Measurements from ENCODE around the gene EIF2B2. TPM values are rescaled to one million over a fixed set of nuclear protein-coding genes. Genes with fewer than 3 reads are reported as not detected.

EIF2B2 gene
- polyA plus RNA-seq, 4 donors: 36.2 to 50.8 (median 44.8) TPM

- H3K27ac ChIP-seq (ENCODE audit: low read depth in 1 of 3, low read length in 2 of 3): no peak overlapping the region
- no peak for FAIRE-seq
- WGBS, 3 donors: 61 to 87% (median 84%) methylated on average over 34 to 35 of the region's 35 CpGs
Measured at GRCh38 chr14:74980731-74981461, 21.8 kb upstream of the EIF2B2 start.

GRCh38 chr14:74981462-74981782, 21.3 kb upstream of the EIF2B2 start:
- no peak overlapping the region for H3K27ac ChIP-seq (ENCODE audit: low read depth in 1 of 3, low read length in 2 of 3)
- H3K9me3 ChIP-seq (ENCODE audit: control insufficient read depth in 2 of 2, insufficient read depth in 1 of 2, low read depth in 1 of 2, low read length in 1 of 2): no peaks in the 10 kb centered on the region
- WGBS, 3 donors: 87 to 94% (median 90%) methylated on average over 9 of the region's 9 CpGs
- DNase-seq (no peak), FAIRE-seq (no peak)
- H3K36me3 ChIP-seq (ENCODE audit: control insufficient read depth in 3 of 3, insufficient read depth in 2 of 3, low read depth in 1 of 3, low read length in 3 of 3): no peaks in the 10 kb centered on the region
- H3K4me1 ChIP-seq (ENCODE audit: control insufficient read depth in 3 of 3, insufficient read depth in 2 of 3, low read depth in 1 of 3, low read length in 2 of 3): no peaks in the 10 kb centered on the region
- no peaks in the 10 kb centered on the region for H3K27me3 ChIP-seq (ENCODE audit: control insufficient read depth in 3 of 3, insufficient read depth in 3 of 3, low read length in 3 of 3)
- H3K4me3 ChIP-seq (ENCODE audit: low read depth in 1 of 3, low read length in 3 of 3): no peak overlapping the region

More at GRCh38 chr14:74980731-74981461, 21.8 kb upstream of the EIF2B2 start:
- Histone ChIP-seq H3K27me3 (ENCODE audit: control insufficient read depth in 3 of 3, insufficient read depth in 3 of 3, low read length in 3 of 3) (no peaks in the 10 kb centered on the region), H3K36me3 (ENCODE audit: control insufficient read depth in 3 of 3, insufficient read depth in 2 of 3, low read depth in 1 of 3, low read length in 3 of 3) (no peaks in the 10 kb centered on the region), H3K4me3 (ENCODE audit: low read depth in 1 of 3, low read length in 3 of 3) (no peak overlapping the region), H3K4me1 (ENCODE audit: control insufficient read depth in 3 of 3, insufficient read depth in 2 of 3, low read depth in 1 of 3, low read length in 2 of 3) (no peaks in the 10 kb centered on the region), H3K9me3 (ENCODE audit: control insufficient read depth in 2 of 2, insufficient read depth in 1 of 2, low read depth in 1 of 2, low read length in 1 of 2) (no peaks in the 10 kb centered on the region)
- no peak for DNase-seq

GRCh38 chr14:74981833-74982232, 20.9 kb upstream of the EIF2B2 start:
- DNase-seq (no peak), FAIRE-seq (no peak)
- WGBS, 3 donors: 82 to 89% (median 83%) methylated on average over 5 of the region's 5 CpGs
- no peaks in the 10 kb centered on the region for H3K36me3 ChIP-seq (ENCODE audit: control insufficient read depth in 3 of 3, insufficient read depth in 2 of 3, low read depth in 1 of 3, low read length in 3 of 3)
- H3K4me1 ChIP-seq (ENCODE audit: control insufficient read depth in 3 of 3, insufficient read depth in 2 of 3, low read depth in 1 of 3, low read length in 2 of 3): no peaks in the 10 kb centered on the region
- no peaks in the 10 kb centered on the region for H3K9me3 ChIP-seq (ENCODE audit: control insufficient read depth in 2 of 2, insufficient read depth in 1 of 2, low read depth in 1 of 2, low read length in 1 of 2)
- H3K4me3 ChIP-seq (ENCODE audit: low read depth in 1 of 3, low read length in 3 of 3): no peak overlapping the region
- no peaks in the 10 kb centered on the region for H3K27me3 ChIP-seq (ENCODE audit: control insufficient read depth in 3 of 3, insufficient read depth in 3 of 3, low read length in 3 of 3)
- no peak overlapping the region for H3K27ac ChIP-seq (ENCODE audit: low read depth in 1 of 3, low read length in 2 of 3)

GRCh38 chr14:74982661-74983060, 20.1 kb upstream of the EIF2B2 start:
- Histone ChIP-seq H3K4me1 (ENCODE audit: control insufficient read depth in 3 of 3, insufficient read depth in 2 of 3, low read depth in 1 of 3, low read length in 2 of 3) (no peaks in the 10 kb centered on the region), H3K27me3 (ENCODE audit: control insufficient read depth in 3 of 3, insufficient read depth in 3 of 3, low read length in 3 of 3) (no peaks in the 10 kb centered on the region), H3K9me3 (ENCODE audit: control insufficient read depth in 2 of 2, insufficient read depth in 1 of 2, low read depth in 1 of 2, low read length in 1 of 2) (no peaks in the 10 kb centered on the region), H3K27ac (ENCODE audit: low read depth in 1 of 3, low read length in 2 of 3) (no peak overlapping the region), H3K36me3 (ENCODE audit: control insufficient read depth in 3 of 3, insufficient read depth in 2 of 3, low read depth in 1 of 3, low read length in 3 of 3) (no peaks in the 10 kb centered on the region), H3K4me3 (ENCODE audit: low read depth in 1 of 3, low read length in 3 of 3) (no peak overlapping the region)
- FAIRE-seq: no peak
- WGBS, 3 donors: 85 to 87% (median 85%) methylated on average over 4 of the region's 4 CpGs
- no peak for DNase-seq

GRCh38 chr14:74983343-74983742, 19.4 kb upstream of the EIF2B2 start:
- Histone ChIP-seq H3K36me3 (ENCODE audit: control insufficient read depth in 3 of 3, insufficient read depth in 2 of 3, low read depth in 1 of 3, low read length in 3 of 3) (no peaks in the 10 kb centered on the region), H3K9me3 (ENCODE audit: control insufficient read depth in 2 of 2, insufficient read depth in 1 of 2, low read depth in 1 of 2, low read length in 1 of 2) (no peaks in the 10 kb centered on the region), H3K4me3 (ENCODE audit: low read depth in 1 of 3, low read length in 3 of 3) (no peak overlapping the region), H3K27ac (ENCODE audit: low read depth in 1 of 3, low read length in 2 of 3) (no peak overlapping the region), H3K27me3 (ENCODE audit: control insufficient read depth in 3 of 3, insufficient read depth in 3 of 3, low read length in 3 of 3) (no peaks in the 10 kb centered on the region), H3K4me1 (ENCODE audit: control insufficient read depth in 3 of 3, insufficient read depth in 2 of 3, low read depth in 1 of 3, low read length in 2 of 3) (no peaks in the 10 kb centered on the region)
- FAIRE-seq (no peak), DNase-seq (no peak)
- WGBS, 3 donors: 87 to 97% (median 94%) methylated on average over 1 of the region's 1 CpG

- no peak for DNase-seq
- Histone ChIP-seq H3K27ac (ENCODE audit: low read depth in 1 of 3, low read length in 2 of 3) (no peak overlapping the region), H3K4me3 (ENCODE audit: low read depth in 1 of 3, low read length in 3 of 3) (no peak overlapping the region), H3K4me1 (ENCODE audit: control insufficient read depth in 3 of 3, insufficient read depth in 2 of 3, low read depth in 1 of 3, low read length in 2 of 3) (no peaks in the 10 kb centered on the region), H3K9me3 (ENCODE audit: control insufficient read depth in 2 of 2, insufficient read depth in 1 of 2, low read depth in 1 of 2, low read length in 1 of 2) (no peaks in the 10 kb centered on the region), H3K27me3 (ENCODE audit: control insufficient read depth in 3 of 3, insufficient read depth in 3 of 3, low read length in 3 of 3) (no peaks in the 10 kb centered on the region), H3K36me3 (ENCODE audit: control insufficient read depth in 3 of 3, insufficient read depth in 2 of 3, low read depth in 1 of 3, low read length in 3 of 3) (no peaks in the 10 kb centered on the region)
- WGBS, 3 donors: 81 to 86% (median 85%) methylated on average over 16 of the region's 16 CpGs
- no peak for FAIRE-seq
Measured at GRCh38 chr14:74984236-74985027, 18.3 kb upstream of the EIF2B2 start.

GRCh38 chr14:74985028-74985310, 17.8 kb upstream of the EIF2B2 start:
- Histone ChIP-seq H3K36me3 (ENCODE audit: control insufficient read depth in 3 of 3, insufficient read depth in 2 of 3, low read depth in 1 of 3, low read length in 3 of 3) (no peaks in the 10 kb centered on the region), H3K27ac (ENCODE audit: low read depth in 1 of 3, low read length in 2 of 3) (no peak overlapping the region), H3K27me3 (ENCODE audit: control insufficient read depth in 3 of 3, insufficient read depth in 3 of 3, low read length in 3 of 3) (no peaks in the 10 kb centered on the region), H3K4me1 (ENCODE audit: control insufficient read depth in 3 of 3, insufficient read depth in 2 of 3, low read depth in 1 of 3, low read length in 2 of 3) (no peaks in the 10 kb centered on the region), H3K9me3 (ENCODE audit: control insufficient read depth in 2 of 2, insufficient read depth in 1 of 2, low read depth in 1 of 2, low read length in 1 of 2) (no peaks in the 10 kb centered on the region), H3K4me3 (ENCODE audit: low read depth in 1 of 3, low read length in 3 of 3) (no peak overlapping the region)
- FAIRE-seq (no peak), DNase-seq (no peak)
- 84 to 91% (median 90%) methylated on average over 6 to 10 of the region's 10 CpGs for WGBS, 3 donors

- DNase-seq: no peak
- WGBS, 3 donors: 91 to 93% (median 92%) methylated on average over 6 of the region's 6 CpGs
- no peak for FAIRE-seq
- Histone ChIP-seq H3K4me1 (ENCODE audit: control insufficient read depth in 3 of 3, insufficient read depth in 2 of 3, low read depth in 1 of 3, low read length in 2 of 3) (no peaks in the 10 kb centered on the region), H3K9me3 (ENCODE audit: control insufficient read depth in 2 of 2, insufficient read depth in 1 of 2, low read depth in 1 of 2, low read length in 1 of 2) (no peaks in the 10 kb centered on the region), H3K4me3 (ENCODE audit: low read depth in 1 of 3, low read length in 3 of 3) (no peak overlapping the region), H3K36me3 (ENCODE audit: control insufficient read depth in 3 of 3, insufficient read depth in 2 of 3, low read depth in 1 of 3, low read length in 3 of 3) (no peaks in the 10 kb centered on the region), H3K27me3 (ENCODE audit: control insufficient read depth in 3 of 3, insufficient read depth in 3 of 3, low read length in 3 of 3) (no peaks in the 10 kb centered on the region), H3K27ac (ENCODE audit: low read depth in 1 of 3, low read length in 2 of 3) (no peak overlapping the region)
Measured at GRCh38 chr14:74985806-74986205, 16.9 kb upstream of the EIF2B2 start.
